ENCODE measurements around the gene RUSC2.
"Not testable (repeated sequence)": the region's sequence is repeated elsewhere in the genome, so short reads cannot be mapped to it uniquely, and the experiment has no call there.

The RUSC2 gene

DNA sequence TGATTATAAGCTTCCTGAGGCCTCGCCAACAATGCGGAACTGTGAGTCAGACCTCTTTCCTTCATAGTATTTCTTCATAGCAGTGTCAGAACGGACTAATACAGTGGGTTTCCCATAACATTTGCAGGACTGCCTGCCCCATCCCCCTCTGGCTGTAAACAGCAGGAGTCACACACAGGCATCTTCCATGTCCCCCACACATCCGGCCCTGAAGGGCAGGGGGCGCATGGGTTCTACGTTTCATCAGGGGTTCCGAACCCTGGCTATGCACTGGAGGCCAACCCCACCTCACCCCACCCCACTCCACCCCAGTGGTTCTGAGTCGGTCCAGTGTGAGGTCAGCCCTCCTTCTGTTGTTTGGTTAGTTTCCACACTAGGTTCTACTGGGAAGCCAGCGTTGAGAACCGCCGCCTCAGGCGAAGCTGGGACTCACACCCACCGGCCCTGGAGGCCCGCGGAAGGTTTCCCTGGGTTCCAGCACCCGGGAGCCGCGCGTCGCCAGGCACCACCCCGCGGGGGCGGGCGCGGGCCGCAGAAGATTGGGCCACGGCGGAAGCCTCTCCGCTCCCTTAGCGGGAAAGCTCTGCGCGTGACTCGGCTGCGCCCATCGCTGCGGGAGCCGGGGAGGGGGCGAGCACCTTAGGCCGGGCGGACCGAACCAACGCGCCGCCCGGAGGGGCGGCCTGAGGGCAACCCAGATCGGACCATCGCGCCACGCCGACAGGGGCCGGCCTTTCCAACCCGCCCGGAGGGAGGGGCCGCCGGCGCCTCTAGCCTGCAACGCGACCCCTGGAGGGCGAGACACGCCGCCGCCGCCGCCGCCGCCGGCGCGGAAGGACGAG, at the start of gene RUSC2:
Gene RUSC2, plus strand, starts transcription at position 799 of the 842 bp plus-strand sequence. CDS start 56,411 bp downstream, outside the sequence.
- peak; percentile 41 for DNase-seq

DNA sequence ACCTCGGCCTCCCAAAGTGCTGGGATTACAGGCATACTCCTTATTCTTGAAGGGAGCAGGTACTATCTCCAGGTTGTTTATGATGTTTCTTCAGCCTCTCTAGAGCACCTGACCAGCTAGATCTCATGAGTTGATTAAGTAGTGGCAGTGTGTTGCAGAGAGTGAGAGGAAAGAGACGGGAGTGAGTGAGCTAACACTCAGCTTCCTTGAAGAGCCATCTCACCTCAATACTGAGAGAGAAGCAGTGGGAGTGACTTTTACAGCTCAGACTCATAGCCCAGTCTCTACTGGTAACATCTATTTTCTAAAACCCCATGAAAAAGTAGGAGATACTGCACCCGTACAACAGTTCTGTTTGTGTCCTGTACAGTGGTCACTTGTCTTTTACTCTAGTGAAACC, 43.9 kb upstream of the RUSC2 start:
- DNase-seq, result no peak

- DNase-seq, result no peak
These were observed 41.4 kb upstream of the RUSC2 start for GRCh38 chr9:35448496-35448895.

DNA sequence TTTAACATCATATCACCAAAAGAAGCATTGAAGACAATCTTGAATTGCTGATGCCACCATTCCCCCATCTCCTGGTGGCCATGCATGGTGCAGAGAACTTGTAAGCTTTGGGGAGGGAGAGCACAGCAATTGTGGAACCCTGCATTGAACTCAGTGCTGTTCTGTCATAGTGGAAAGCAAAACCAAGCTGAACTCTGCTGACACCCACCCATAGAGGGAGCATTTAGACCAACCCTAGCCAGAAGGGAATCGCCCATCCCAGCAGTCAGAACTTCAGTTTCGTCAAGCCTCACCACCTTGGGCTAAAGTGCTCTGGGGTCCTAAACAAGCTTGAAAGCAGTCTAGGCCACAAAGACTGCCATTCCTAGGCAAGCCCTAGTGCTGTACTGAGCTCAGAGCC, 37.4 kb upstream of the RUSC2 start:
- DNase-seq, result no peak

GRCh38 chr9:35453786-35454185, 36.1 kb upstream of the RUSC2 start:
- no peak for DNase-seq

DNA sequence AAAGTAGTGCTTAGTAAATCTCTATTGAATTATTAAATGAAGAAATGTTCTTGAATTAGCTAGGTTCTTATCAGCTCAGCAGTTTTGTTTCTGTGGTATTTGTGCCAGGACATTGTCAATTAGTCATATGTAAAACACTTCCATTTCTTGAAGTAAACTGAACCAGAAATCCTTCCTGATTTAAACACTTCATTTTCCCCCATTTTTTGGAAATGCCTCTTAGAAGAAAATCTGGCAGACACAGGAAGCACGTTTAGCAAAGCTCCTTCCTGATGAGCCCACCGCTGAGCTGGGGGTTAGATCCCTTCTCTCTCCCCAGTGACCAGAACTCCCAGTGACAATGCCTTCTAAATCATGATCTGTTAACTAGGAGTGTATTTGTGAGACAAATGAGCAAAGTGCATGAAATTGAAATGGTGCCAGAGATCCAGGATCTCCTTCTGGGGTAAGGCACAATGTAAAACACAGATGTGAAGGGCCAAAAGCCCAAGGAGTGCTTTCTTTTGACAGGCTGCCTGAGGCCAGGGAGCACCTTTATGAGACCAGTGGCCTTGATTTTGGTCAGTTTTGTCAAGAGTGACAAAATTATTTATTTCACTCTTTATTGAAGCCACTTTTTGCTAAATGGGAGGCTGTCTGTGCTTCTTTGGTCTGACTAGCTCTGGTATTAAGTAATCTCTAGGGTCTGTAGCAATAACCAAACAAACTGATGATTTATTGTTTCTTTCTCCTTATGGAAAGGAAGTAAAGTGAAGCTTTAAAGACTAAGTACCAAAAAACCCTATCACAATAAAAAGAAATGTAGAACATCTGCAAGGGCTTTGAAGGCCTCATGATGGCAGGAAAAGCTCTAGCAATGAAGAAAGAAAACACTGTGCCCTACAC, 25.5 kb upstream of the RUSC2 start:
- DNase-seq, result no peak

DNA sequence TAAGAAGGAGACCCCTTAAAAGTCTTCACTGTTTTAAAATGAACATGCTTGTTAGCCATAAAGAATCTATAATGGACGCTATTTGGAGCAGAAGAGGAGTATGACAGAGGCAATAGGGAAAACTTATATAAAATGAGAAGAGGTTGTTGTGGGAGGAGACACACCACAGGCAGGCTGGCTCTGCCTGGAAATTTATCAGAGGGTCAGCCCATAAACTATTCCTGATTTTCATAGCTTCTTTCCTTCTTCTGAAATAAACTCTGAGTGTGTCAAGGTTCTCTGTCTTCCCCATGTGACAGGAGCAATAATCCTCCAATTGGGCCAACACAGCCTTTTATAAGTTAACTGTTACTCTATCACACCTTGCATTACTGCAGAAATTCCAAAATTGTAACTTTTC, 19.6 kb upstream of the RUSC2 start:
- no peak for DNase-seq

DNA sequence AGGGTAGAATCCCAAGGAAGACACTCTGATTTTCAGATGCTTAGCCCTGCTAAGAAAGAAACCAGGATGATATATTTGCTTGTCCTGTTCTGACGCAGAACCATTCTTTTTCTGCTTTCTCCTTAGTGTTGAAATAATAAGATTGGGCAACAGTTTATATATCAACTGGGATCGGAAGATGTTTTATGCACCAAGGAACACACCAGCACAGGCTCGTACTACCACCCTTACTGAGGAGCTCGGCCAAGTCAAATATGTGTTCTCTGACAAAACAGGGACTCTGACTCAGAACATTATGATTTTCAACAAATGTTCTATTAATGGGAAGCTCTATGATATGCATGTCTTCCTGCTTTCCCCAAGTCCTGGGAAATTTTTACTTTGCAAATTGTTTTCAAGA, 19.0 kb upstream of the RUSC2 start:
- no peak for DNase-seq

GRCh38 chr9:35476596-35476995, 13.3 kb upstream of the RUSC2 start:
- DNase-seq, result no peak

DNA sequence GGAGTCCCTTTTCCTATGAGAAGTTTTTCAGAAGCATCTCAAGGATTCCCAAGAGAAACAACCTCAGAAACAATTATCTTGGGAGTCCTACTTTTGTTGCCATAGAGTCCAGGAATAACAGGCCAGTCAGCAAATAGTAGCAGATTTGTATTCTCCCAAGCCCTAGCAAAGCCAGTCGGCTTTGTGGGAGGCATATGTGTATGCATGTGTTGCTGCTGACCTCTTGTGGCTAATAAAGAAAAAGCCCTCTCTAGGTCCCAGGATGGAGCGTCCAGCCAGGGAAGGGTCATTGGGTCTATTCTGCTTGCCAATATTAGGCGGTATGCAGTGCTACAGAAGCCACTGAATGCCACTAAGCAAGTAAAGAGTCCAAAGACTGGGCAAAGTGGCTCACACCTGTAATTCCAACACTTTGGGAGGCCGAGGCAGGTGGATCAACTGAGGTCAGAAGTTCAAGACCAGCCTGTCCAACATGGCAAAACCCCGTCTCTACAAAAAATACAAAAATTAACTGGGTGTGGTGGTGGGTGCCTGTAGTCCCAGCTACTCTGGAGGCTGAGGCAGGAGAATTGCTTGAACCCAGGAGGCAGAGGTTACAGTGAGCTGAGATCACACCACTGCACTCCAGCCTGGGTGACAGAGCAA, 12.6 kb upstream of the RUSC2 start:
- not testable (repeated sequence) for DNase-seq

GRCh38 chr9:35478871-35479270, 11.0 kb upstream of the RUSC2 start:
- DNase-seq, result no peak

- DNase-seq, result no peak
These were observed 8.4 kb upstream of the RUSC2 start for GRCh38 chr9:35481347-35481975.

DNA sequence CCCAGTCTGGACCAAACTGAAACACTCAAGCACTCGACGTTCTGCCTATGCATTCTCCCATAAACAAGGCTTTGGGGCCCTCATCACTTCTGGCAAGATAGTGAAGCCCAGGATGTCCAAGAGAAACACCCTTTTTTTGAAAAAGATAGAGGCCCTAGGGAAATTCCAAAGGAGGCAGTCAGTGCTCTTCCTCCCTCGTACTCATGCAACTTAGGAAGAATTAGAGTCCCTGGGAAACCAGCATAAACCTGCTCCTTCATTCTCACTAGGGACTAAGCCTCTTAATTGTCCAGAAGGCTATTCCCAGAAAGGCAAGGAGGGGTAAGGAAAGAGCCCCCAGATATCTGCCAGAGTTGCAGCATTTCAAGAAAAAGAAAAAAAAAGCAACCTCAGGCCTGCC, 7.8 kb upstream of the RUSC2 start:
- DNase-seq, result no peak

DNA sequence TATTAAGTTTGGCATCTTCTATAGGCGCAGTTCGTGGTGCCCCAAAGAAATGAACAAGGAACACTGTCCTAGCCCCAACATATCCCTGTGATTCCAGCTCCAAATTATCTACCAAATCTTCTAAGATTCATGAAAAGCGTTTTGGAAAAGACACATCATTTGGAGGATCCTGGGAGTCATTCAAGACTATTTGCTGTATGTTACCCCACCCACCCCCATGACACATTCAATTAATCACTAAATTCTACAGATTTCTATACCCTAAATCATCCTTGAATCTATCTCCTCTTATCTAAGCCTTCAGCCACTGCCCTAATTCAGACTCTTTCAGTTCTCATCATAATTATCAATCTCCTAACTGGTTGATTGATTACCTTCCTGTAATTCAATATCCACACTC, 5.5 kb upstream of the RUSC2 start:
- DNase-seq, result no peak

DNA sequence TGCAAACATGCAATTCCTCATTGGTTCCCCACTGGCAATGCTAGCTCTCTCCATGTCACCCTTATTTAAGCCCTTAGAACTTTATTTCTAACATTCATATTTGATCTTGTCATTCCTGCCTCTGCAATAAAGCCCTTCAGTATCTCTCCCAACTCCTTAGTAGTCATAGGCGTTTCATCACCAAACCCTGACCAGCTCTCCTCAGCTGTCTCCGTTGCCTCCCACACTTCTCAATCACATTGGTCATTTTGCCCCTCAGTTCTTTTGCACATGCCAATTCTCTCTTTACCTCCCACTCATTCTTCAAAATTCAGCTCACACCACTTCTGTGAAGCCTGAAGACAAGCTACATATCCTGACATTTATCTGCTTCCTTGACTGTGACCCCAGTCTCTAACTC, 2.8 kb upstream of the RUSC2 start:
- DNase-seq, result no peak

DNA sequence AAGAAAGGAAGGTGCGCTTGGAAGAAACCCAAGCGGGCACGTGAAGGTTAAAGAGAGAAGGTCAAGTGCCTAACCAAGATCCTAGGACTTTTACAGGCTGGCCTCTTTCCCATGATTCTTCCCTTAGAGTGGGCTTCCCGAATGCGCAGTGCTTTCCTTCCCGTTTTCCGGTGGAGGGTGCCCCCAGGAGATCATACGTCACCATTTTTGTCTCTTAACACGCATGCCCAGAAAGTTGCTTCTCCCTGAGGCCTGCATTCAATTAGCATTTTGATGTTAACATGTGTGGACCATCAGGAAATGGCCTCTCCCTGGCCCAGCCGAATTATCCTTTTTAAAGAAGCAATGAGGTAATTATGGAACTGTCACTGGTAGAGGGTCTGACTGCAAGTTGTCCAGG, 1.9 kb upstream of the RUSC2 start:
- no peak for DNase-seq

DNA sequence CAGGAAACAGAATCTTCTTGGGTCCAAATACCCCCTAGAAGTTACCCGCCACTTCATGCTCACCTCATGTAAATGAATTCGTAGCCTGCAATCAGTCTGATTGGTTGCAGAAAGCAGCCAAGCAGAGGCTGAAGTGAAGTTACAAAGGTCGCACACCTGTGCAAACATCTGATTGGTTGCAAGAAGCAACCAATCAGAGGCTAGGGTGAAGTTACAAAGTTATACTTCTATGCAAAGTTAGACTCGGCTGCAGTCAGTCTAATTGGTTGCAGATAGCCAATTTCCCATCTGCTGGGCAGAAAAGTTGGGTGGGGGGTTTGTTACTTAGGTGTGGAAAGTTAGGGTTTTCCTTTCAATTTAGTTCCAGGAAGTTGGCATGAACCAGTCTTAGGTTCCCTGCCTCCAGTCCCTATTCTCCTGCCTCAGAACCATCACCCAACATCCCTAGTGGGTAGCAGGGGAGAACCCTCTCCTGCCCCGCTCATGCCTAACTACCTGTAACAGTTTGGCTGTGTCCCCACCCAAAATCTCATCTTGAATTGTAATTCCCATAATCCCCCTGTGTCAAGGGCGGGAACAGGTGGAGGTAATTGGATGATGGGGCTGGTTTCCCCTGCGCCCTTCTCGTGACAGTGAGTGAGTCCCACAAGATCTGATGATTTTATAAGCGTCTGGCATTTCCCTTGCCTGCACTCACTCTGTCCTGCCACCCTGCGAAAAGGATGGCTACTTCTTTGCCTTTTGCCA, 1.2 kb upstream of the RUSC2 start:
- no peak for DNase-seq

- DNase-seq, result peak; percentile 15
These were observed 421 bp downstream of the RUSC2 start for GRCh38 chr9:35490155-35490909.

DNA sequence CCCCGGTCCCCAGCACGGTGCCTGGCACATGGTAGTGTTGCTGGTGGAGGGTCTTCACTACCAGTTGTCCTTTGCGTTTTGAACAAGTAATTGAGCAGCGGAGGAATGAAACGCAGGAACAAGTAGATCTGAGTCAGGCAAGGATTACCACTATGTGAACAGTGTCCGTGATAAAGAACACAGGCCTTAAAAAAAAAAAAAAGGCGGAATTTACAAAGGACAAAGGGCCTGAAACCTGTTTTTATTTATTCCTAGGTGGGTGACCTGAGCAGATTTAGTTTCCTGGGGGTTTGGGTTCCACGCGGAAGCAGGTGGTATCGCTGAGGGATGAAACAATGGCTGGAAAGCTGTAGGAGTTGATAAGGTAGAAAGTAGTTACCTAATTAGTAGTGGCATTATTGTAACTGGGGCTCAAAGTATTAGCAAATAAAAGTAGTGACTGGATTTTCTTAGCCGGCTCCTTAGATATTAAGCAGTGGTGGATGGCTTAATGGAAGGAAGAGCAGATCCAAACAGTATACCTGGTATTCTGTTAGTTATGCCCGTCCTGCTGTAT, 1.1 kb downstream of the RUSC2 start:
- DNase-seq, result no peak

DNA sequence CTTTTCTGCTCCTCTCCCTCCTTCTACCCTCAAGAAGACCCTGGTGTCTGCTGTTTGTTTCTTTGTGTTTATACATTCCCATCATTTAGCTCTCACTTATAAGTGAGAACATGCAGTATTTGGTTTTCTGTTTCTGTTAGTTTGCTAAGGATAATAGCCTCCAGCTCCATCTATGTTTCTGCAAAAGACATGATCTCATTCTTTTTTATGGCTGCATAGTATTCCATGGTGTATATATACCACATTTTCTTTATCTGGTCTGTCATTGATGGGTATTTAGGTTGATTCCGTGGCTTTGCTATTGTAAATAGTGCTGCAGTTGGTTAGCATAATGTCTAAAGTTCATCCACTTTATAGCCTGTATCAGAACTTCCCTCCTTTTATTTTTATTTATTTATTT, 3.2 kb downstream of the RUSC2 start:
- DNase-seq, result not testable (repeated sequence)

DNA sequence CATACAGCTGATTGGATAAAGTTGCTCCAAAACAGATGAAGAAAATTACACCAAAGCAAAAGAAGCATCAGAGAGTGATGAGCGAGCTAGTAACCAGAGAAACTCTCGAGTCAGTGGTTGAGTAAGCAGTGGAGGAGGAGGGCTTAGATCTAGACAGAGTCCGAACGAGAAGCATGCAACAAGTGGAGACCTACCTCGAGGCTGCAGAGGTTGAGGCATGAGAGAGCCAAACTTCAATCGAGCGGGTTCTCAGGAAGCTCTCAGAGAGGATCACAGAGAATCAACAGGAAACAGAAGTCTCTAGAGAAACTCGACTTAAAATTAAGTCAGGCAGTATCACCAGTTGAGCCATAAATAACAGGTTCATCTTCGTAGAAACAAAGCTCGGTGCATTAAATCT, 6.1 kb downstream of the RUSC2 start:
- no peak for DNase-seq

Data from 8988T (cell line).